Measurements from ENCODE around the gene NTRK3. TPM values are rescaled to one million over a fixed set of nuclear protein-coding genes. Genes with fewer than 3 reads are reported as not detected.
"Not testable (repeated sequence)": the region's sequence is repeated elsewhere in the genome, so short reads cannot be mapped to it uniquely, and the experiment has no call there.

The NTRK3 gene
- total RNA-seq, 1 donor from 2014 or later = 0.37 TPM

DNA sequence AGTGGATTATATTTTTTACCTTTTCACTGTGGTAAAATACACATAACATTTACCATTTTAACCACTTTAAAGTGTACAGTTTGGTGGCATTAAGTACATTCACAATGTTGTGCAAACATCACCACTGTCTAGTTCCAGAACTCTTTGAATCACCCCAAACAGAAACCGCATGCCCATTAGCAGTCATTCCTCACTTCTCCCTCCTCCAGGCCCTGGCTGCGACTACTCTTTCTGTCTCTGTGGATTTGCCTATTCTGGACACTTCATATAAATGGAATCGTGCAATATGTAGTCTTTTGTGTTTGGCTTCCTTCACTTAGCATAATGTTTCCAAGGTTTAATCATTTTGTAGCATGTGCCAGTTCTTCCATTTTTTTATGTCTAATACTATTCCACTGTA, 409.8 kb downstream of the NTRK3 start:
- intact Hi-C loops (cut with micrococcal nuclease) = no loop called here
- H3K27ac Mint-ChIP-seq = no peak overlapping the region
- DNase-seq = no peak
- H3K4me1 Mint-ChIP-seq = no peaks in the 10 kb centered on the region
- no peaks in the 10 kb centered on the region for H3K36me3 Mint-ChIP-seq (ENCODE audit: low read depth)
- H3K27me3 Mint-ChIP-seq = no peaks in the 10 kb centered on the region
- H3K4me3 Mint-ChIP-seq = no peak overlapping the region
- H3K9me3 Mint-ChIP-seq = no peaks in the 10 kb centered on the region

GRCh38 chr15:87843312-87843711, 413.2 kb downstream of the NTRK3 start:
- Mint-ChIP-seq H3K27me3 (no peaks in the 10 kb centered on the region), H3K9me3 (no peaks in the 10 kb centered on the region), H3K36me3 (ENCODE audit: low read depth) (no peaks in the 10 kb centered on the region), H3K27ac (no peak overlapping the region), H3K4me1 (no peaks in the 10 kb centered on the region), H3K4me3 (no peak overlapping the region)
- no peak for DNase-seq
- intact Hi-C loops (cut with micrococcal nuclease) = no loop called here

GRCh38 chr15:87841426-87841998, 415.0 kb downstream of the NTRK3 start:
- H3K36me3 Mint-ChIP-seq (ENCODE audit: low read depth) = no peaks in the 10 kb centered on the region
- no peaks in the 10 kb centered on the region for H3K27me3 Mint-ChIP-seq
- no peaks in the 10 kb centered on the region for H3K4me1 Mint-ChIP-seq
- no peak overlapping the region for H3K4me3 Mint-ChIP-seq
- H3K9me3 Mint-ChIP-seq = no peaks in the 10 kb centered on the region
- intact Hi-C loops (cut with micrococcal nuclease) = no loop called here
- no peak overlapping the region for H3K27ac Mint-ChIP-seq
- no peak for DNase-seq

DNA sequence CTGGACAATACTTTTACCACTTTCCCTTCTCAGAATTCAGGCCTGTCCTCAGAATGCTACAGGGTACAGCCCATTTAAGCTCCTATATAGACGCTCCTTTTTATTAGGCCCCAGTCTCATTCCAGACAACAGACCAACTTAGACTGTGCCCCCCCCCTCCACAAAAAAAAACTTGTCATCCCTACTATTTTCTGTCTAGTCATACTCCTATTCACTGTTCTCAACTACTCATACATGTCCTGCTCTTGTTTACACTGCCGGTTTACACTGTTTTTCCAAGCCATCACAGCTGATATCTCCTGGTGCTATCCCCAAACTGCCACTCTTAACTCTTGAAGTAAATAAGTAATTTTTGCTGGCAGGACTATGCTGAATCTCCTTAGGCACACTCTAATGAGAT, 420.7 kb downstream of the NTRK3 start:
- H3K36me3 Mint-ChIP-seq (ENCODE audit: low read depth); H3K27me3 Mint-ChIP-seq: not testable (repeated sequence)

DNA sequence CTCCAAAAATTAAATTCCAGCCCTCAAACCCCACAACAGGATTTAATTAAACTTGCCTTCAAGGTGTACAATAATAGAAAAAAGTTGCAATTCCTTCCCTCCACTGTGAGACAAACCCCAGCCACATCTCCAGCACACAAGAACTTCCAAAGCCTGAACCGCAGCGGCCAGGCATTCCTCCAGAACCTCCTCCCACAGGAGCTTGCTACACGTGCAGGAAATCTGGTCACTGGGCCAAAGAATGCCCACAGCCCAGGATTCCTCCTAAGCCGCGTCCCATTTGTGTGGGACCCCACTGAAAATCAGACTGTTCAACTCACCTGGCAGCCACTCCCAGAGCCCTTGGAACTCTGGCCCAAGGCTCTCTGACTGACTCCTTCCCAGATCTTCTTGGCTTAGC, 423.2 kb downstream of the NTRK3 start:
- H3K27ac Mint-ChIP-seq; H3K9me3 Mint-ChIP-seq; H3K36me3 Mint-ChIP-seq (ENCODE audit: low read depth); intact Hi-C loops (cut with micrococcal nuclease); H3K4me1 Mint-ChIP-seq; H3K27me3 Mint-ChIP-seq; DNase-seq; H3K4me3 Mint-ChIP-seq: not testable (repeated sequence)

More for the DNA sequence above, 420.7 kb downstream of the NTRK3 start:
- H3K9me3 Mint-ChIP-seq; intact Hi-C loops (cut with micrococcal nuclease); DNase-seq; H3K4me3 Mint-ChIP-seq; H3K4me1 Mint-ChIP-seq; H3K27ac Mint-ChIP-seq: not testable (repeated sequence)

- intact Hi-C loops (cut with micrococcal nuclease) = no loop called here
- no peaks in the 10 kb centered on the region for H3K4me1 Mint-ChIP-seq
- peaks cover 5% of the 10 kb centered on the region for H3K9me3 Mint-ChIP-seq
- no peaks in the 10 kb centered on the region for H3K36me3 Mint-ChIP-seq (ENCODE audit: low read depth)
- no peak overlapping the region for H3K4me3 Mint-ChIP-seq
- H3K27me3 Mint-ChIP-seq = no peaks in the 10 kb centered on the region
- H3K27ac Mint-ChIP-seq = no peak overlapping the region
- DNase-seq = no peak
Observed at GRCh38 chr15:87829332-87830050, 427.0 kb downstream of the NTRK3 start.

DNA sequence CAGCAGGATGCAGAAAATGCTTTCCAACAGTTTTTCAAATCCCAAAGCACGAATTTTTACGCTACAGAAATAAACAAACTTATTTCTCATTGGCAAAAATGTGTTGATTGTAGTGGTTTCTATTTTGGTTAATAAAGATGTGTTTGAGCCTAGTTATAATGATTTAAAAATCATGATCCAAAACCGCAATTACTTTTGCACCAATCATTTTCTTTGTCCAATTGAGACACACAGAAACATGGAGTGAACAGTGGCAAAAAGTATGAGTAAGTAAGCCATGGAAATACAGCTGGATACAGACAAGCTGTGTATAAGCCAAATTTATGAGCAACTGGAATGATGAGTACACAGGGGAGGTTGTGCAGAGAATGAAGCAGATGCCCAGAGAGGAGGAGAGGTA, 427.9 kb downstream of the NTRK3 start:
- Mint-ChIP-seq H3K4me1 (no peaks in the 10 kb centered on the region), H3K27ac (no peak overlapping the region), H3K4me3 (no peak overlapping the region), H3K9me3 (peaks cover 5% of the 10 kb centered on the region), H3K27me3 (no peaks in the 10 kb centered on the region), H3K36me3 (ENCODE audit: low read depth) (no peaks in the 10 kb centered on the region)
- no peak for DNase-seq
- intact Hi-C loops (cut with micrococcal nuclease) = no loop called here

DNA sequence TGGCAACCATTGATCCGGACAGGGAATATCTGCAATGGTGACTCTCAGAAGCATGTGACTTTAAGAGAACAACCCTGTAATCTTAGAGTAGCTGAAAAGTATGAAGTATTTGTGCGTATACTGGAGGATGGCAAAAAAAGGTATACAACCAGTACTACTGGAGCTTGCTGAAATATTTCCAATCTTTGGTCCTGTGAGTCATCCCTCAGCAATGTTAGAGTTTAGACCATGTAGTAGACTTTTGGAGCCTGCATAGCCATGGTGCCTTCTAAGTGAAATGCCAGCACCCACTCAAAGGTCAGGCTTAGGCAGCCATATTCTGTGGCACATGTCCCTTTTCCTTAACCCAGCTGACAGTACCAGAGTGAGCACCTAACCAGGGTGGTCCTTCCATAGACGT, 429.4 kb downstream of the NTRK3 start:
- DNase-seq = no peak
- Mint-ChIP-seq H3K36me3 (ENCODE audit: low read depth) (no peaks in the 10 kb centered on the region), H3K9me3 (peaks cover 5% of the 10 kb centered on the region), H3K27me3 (no peaks in the 10 kb centered on the region), H3K27ac (no peak overlapping the region), H3K4me1 (no peaks in the 10 kb centered on the region), H3K4me3 (no peak overlapping the region)
- intact Hi-C loops (cut with micrococcal nuclease) = no loop called here

DNA sequence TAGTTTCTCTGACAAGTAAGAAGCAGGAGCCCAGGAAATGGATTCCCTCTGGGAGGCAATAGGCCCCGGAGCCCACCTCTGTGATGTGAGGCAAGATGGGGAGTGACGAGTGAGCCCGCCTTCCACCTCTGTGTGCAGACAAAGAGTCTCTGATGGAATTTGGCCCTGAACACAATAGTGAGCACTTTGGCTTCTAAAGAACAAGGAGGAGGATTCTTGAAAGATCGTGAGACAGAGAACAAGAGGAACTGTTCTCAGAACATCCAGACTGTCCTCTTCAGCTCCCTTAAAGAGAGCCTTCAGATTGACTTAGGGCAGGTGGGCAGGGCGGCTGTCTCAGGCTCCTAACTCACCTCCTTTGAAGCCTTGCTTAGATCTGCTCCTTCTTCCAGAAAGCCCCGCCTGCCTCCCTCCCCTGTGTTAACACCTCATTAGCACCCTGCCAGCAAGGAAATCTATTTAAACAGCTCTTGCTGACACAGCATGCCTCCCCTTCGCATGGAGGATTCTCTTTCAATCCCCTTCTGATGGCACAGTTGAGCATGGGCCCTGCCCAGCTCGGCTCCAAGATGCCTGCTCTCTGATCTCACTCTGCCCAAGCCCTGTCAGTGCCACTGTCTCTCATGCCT, 430.3 kb downstream of the NTRK3 start:
- Mint-ChIP-seq H3K36me3 (ENCODE audit: low read depth) (no peaks in the 10 kb centered on the region), H3K4me3 (no peak overlapping the region)

DNA sequence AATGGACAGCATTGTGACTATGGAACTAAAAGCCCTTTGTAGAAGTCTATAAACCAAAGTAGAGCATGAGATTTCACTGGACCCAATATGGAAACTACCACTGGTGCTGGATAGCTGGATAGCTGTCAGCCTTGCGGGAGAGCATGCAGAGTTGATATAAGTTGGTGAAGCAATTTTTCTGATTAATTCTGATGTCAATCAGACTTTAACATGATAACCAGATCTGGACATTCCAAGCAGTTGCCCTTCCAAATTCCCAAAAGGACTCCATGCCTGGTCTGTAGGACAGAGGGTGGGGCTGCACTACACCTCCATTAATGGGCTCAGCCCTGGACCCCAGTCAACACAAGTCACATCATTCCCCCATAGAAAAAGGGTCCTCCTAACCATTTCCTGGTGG, 437.8 kb downstream of the NTRK3 start:
- no peaks in the 10 kb centered on the region for H3K4me1 Mint-ChIP-seq
- H3K27ac Mint-ChIP-seq = no peak overlapping the region
- intact Hi-C loops (cut with micrococcal nuclease) = no loop called here
- H3K9me3 Mint-ChIP-seq = no peaks in the 10 kb centered on the region
- no peaks in the 10 kb centered on the region for H3K36me3 Mint-ChIP-seq (ENCODE audit: low read depth)
- H3K27me3 Mint-ChIP-seq = no peaks in the 10 kb centered on the region
- DNase-seq = no peak
- no peak overlapping the region for H3K4me3 Mint-ChIP-seq

More for the DNA sequence above, 430.3 kb downstream of the NTRK3 start:
- no peak overlapping the region for H3K27ac Mint-ChIP-seq
- intact Hi-C loops (cut with micrococcal nuclease) = no loop called here
- no peaks in the 10 kb centered on the region for H3K4me1 Mint-ChIP-seq
- no peaks in the 10 kb centered on the region for H3K27me3 Mint-ChIP-seq
- H3K9me3 Mint-ChIP-seq = peaks cover 5% of the 10 kb centered on the region
- no peak for DNase-seq

- no peaks in the 10 kb centered on the region for H3K27me3 Mint-ChIP-seq
- no peaks in the 10 kb centered on the region for H3K36me3 Mint-ChIP-seq (ENCODE audit: low read depth)
- DNase-seq = no peak
- intact Hi-C loops (cut with micrococcal nuclease) = no loop called here
- no peak overlapping the region for H3K4me3 Mint-ChIP-seq
- H3K4me1 Mint-ChIP-seq = no peaks in the 10 kb centered on the region
- no peaks in the 10 kb centered on the region for H3K9me3 Mint-ChIP-seq
- H3K27ac Mint-ChIP-seq = no peak overlapping the region
Observed at GRCh38 chr15:87817553-87817952, 439.0 kb downstream of the NTRK3 start.

DNA sequence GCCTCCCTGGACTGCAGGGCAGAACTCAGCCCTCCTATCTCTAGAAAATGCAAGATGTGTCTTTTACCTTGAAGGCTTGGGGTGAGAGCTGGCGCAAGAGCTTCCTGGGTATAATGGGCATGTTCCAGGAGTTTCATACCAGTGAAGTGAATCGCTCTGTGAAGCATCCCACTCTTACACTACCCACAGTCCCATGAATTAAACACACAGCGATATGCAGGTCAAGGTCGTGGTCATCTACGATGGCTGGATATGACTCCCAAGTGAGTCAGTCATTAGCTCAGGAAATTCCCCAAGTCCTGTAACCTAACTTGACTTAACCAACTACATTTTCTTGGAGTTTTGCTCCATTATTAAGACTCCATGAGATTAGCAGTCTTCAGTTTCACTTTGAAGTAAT, 439.7 kb downstream of the NTRK3 start:
- DNase-seq = no peak
- Mint-ChIP-seq H3K27me3 (no peaks in the 10 kb centered on the region), H3K27ac (no peak overlapping the region), H3K4me1 (no peaks in the 10 kb centered on the region), H3K4me3 (no peak overlapping the region), H3K9me3 (no peaks in the 10 kb centered on the region), H3K36me3 (ENCODE audit: low read depth) (no peaks in the 10 kb centered on the region)
- intact Hi-C loops (cut with micrococcal nuclease) = no loop called here

GRCh38 chr15:87816016-87816415, 440.5 kb downstream of the NTRK3 start:
- Mint-ChIP-seq H3K9me3 (no peaks in the 10 kb centered on the region), H3K4me1 (no peaks in the 10 kb centered on the region), H3K4me3 (no peak overlapping the region), H3K36me3 (ENCODE audit: low read depth) (no peaks in the 10 kb centered on the region), H3K27me3 (no peaks in the 10 kb centered on the region), H3K27ac (no peak overlapping the region)
- DNase-seq = no peak
- intact Hi-C loops (cut with micrococcal nuclease) = no loop called here

All from activated CD4-positive, alpha-beta T cell treated with anti-CD3 and anti-CD28 coated beads, Interleukin-2, amount 10 ng/mL, durations not matched to agents 24 days and 14 days (primary cell).